WTC11 (cell line): Measurements from ENCODE around the gene NPL. TPM values are rescaled to one million over a fixed set of nuclear protein-coding genes. Genes with fewer than 3 reads are reported as not detected.

Experiments used
- ATAC-seq: fragments of 200-7000 bp; cut with Tn5 transposase; 2 replicates; pipeline ENCODE4 v1.10.0; 2021; ENCODE audit warnings: mild to moderate bottlenecking, moderate library complexity
- CTCF ChIA-PET: fragments of 300-600 bp; sonication (Branson Sonifier 250); formaldehyde crosslinking; loops from one replicate; lab custom pipeline; 2021; ENCODE audit warnings: antibody characterized with exemption; lab: Charles Lee
- POLR2A ChIA-PET: fragments of 350-600 bp; sonication (Branson Sonifier 250); formaldehyde crosslinking; loops from one replicate; lab custom pipeline; 2021; ENCODE audit warnings: antibody characterized with exemption; lab: Charles Lee
- DNase-seq: peaks from one replicate; pipeline ENCODE4 v3.0.0; 2021; ENCODE audit warnings: low spot score
- H3K27ac Mint-ChIP-seq: 2 replicates; pipeline ENCODE4 v1.8.0; 2021; ENCODE audit warnings: mixed read lengths
- H3K27me3 Mint-ChIP-seq: 2 replicates; pipeline ENCODE4 v1.8.0; 2021; ENCODE audit warnings: low read depth, mild to moderate bottlenecking, moderate library complexity, mixed read lengths
- H3K36me3 Mint-ChIP-seq: 2 replicates; pipeline ENCODE4 v1.8.0; 2021; ENCODE audit warnings: mixed read lengths
- H3K4me1 Mint-ChIP-seq: 2 replicates; pipeline ENCODE4 v1.8.0; 2022; ENCODE audit warnings: mixed read lengths
- H3K4me3 Mint-ChIP-seq: 2 replicates; pipeline ENCODE4 v1.8.0; 2021; ENCODE audit warnings: mild to moderate bottlenecking, moderate library complexity, mixed read lengths
- H3K9me3 Mint-ChIP-seq: 2 replicates; pipeline ENCODE4 v1.8.0; 2021; ENCODE audit warnings: mixed read lengths
- ATF2 ChIP-seq: sonication (generic); formaldehyde crosslinking; IDR thresholded peaks from 2 replicates; pipeline ENCODE4 v1.8.1; 2022; ENCODE audit warnings: low read depth, missing genetic modification reagents, borderline replicate concordance
- CBFB ChIP-seq: sonication (generic); formaldehyde crosslinking; IDR thresholded peaks from 2 replicates; pipeline ENCODE4 v1.8.1; 2022; ENCODE audit warnings: mild to moderate bottlenecking, low read depth, missing genetic modification reagents
- E2F5 ChIP-seq: sonication (generic); formaldehyde crosslinking; IDR thresholded peaks from 2 replicates; pipeline ENCODE4 v1.8.1; 2022; ENCODE audit warnings: mild to moderate bottlenecking, moderate library complexity, missing genetic modification reagents
- ESRRA ChIP-seq: sonication (generic); formaldehyde crosslinking; IDR thresholded peaks from 2 replicates; pipeline ENCODE4 v1.8.1; 2022; ENCODE audit warnings: mild to moderate bottlenecking, missing genetic modification reagents, borderline replicate concordance
- FOXK1 ChIP-seq: sonication (generic); formaldehyde crosslinking; IDR thresholded peaks from 2 replicates; pipeline ENCODE4 v1.8.0; 2022; ENCODE audit warnings: mild to moderate bottlenecking, moderate library complexity, missing genetic modification reagents
- MYBL2 ChIP-seq: sonication (generic); formaldehyde crosslinking; IDR thresholded peaks from 2 replicates; pipeline ENCODE4 v1.8.1; 2023; ENCODE audit warnings: mild to moderate bottlenecking, moderate library complexity, missing genetic modification reagents
- SOX15 ChIP-seq: fragments of 250-450 bp; sonication (Bioruptor Pico); IDR thresholded peaks from 2 replicates; pipeline ENCODE4 v1.9.0; 2021; ENCODE audit warnings: mild to moderate bottlenecking
- ZNF138 ChIP-seq: sonication (generic); formaldehyde crosslinking; conservative IDR thresholded peaks from 2 replicates; pipeline ENCODE4 v1.8.1; 2022; ENCODE audit warnings: mild to moderate bottlenecking, moderate library complexity, missing genetic modification reagents
- ZNF232 ChIP-seq: sonication (generic); formaldehyde crosslinking; IDR thresholded peaks from 2 replicates; pipeline ENCODE4 v1.8.0; 2022; ENCODE audit warnings: mild to moderate bottlenecking, missing genetic modification reagents
- ZNF317 ChIP-seq: sonication (generic); formaldehyde crosslinking; IDR thresholded peaks from 2 replicates; pipeline ENCODE4 v1.8.1; 2023; ENCODE audit warnings: low read depth, mild to moderate bottlenecking, moderate library complexity, missing genetic modification reagents, borderline replicate concordance
- ZNF425 ChIP-seq: fragments of 250-450 bp; sonication (Bioruptor Pico); conservative IDR thresholded peaks from 2 replicates; pipeline ENCODE4 v1.9.0; 2021; ENCODE audit warnings: mild to moderate bottlenecking
- ZNF532 ChIP-seq: fragments of 250-450 bp; sonication (Bioruptor Pico); IDR thresholded peaks from 2 replicates; pipeline ENCODE4 v1.9.0; 2021; ENCODE audit warnings: mild to moderate bottlenecking, borderline replicate concordance
- ZSCAN18 ChIP-seq: fragments of 250-450 bp; sonication (Bioruptor Pico); IDR thresholded peaks from 2 replicates; pipeline ENCODE4 v2.1.2; 2022; ENCODE audit warnings: mild to moderate bottlenecking, moderate library complexity
- total RNA-seq: library from RNA; stranded (reverse); gene quantifications from 3 replicates; pipeline ENCODE4 v1.2.3, GENCODE V29; 2021
- TF ChIP-seq, protein P1 (sequence below): sonication (generic); formaldehyde crosslinking; conservative IDR thresholded peaks from 2 replicates; pipeline ENCODE4 v1.8.1; 2022; ENCODE audit warnings: mild to moderate bottlenecking, missing genetic modification reagents

Gene NPL
- total RNA-seq, 1 experiment from 2014 or later, result 3.6 TPM

DNA sequence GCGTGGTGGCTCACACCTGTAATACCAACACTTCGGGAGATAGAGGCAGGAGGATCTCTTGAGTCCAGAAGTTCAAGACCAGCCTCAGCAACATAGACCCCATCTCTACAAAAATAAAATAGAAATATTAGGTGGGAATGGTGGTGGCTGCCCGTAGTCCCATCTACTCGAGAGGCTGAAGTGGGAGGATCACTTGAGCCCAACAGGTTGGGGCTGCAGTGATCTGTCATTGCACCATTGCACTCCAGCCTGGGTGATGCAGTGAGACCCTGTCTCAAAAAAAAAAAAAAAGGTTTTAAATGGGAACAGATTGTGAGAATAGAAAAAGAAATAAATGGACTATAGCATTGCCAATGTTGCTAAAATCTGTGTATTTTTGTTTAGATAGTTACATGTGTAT is 60.7 kb downstream of the NPL start:
- CTCF ChIA-PET, result no interaction called here
- Mint-ChIP-seq H3K9me3 (no peaks in the 10 kb centered on the region), H3K4me3 (no peak overlapping the region), H3K4me1 (peaks cover 23% of the 10 kb centered on the region), H3K27me3 (no peaks in the 10 kb centered on the region), H3K36me3 (peaks cover 96% of the 10 kb centered on the region)
- ATAC-seq, result no peak
- TF ChIP-seq ATF2 (CRISPR knock-in tag) (no peak), ZSCAN18 (CRISPR knock-in tag) (no peak)
- TF ChIP-seq, all 79 proteins: peak for 0
- DNase-seq, result no peak
- H3K27ac Mint-ChIP-seq, result no peak overlapping the region; the same call in 1 of the 2 replicates
- POLR2A ChIA-PET, result no interaction called here

GRCh38 chr1:182851825-182852224 is 62.3 kb downstream of the NPL start:
- Mint-ChIP-seq H3K4me1 (peaks cover 11% of the 10 kb centered on the region), H3K27me3 (no peaks in the 10 kb centered on the region), H3K36me3 (peaks cover 95% of the 10 kb centered on the region), H3K4me3 (no peak overlapping the region), H3K9me3 (no peaks in the 10 kb centered on the region), H3K27ac (no peak overlapping the region)
- ATAC-seq (no peak), DNase-seq (no peak)
- TF ChIP-seq, protein P1, sequence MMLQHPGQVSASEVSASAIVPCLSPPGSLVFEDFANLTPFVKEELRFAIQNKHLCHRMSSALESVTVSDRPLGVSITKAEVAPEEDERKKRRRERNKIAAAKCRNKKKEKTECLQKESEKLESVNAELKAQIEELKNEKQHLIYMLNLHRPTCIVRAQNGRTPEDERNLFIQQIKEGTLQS (CRISPR knock-in tag), result no peak
- no peak for TF ChIP-seq ZNF232 (CRISPR knock-in tag)
- no peak for TF ChIP-seq ZNF425 (CRISPR knock-in tag)
- TF ChIP-seq FOXK1, result no peak
- TF ChIP-seq MYBL2, result no peak
- TF ChIP-seq CBFB (CRISPR knock-in tag), result no peak
- no peak for TF ChIP-seq SOX15 (CRISPR knock-in tag)
- no peak for TF ChIP-seq ZNF138
- TF ChIP-seq ZNF532 (CRISPR knock-in tag), result no peak
- no peak for TF ChIP-seq ZNF317 (CRISPR knock-in tag)
- TF ChIP-seq ESRRA (CRISPR knock-in tag), result no peak
- no peak for TF ChIP-seq E2F5 (CRISPR knock-in tag)
- ChIA-PET POLR2A (no interaction called here), CTCF (no interaction called here)
